ENCODE results near the gene ZBTB37.

- no peak for TF ChIP-seq PATZ1 (CRISPR knock-in tag; IDR thresholded peaks at IDR 0.05; ENCODE audit: borderline replicate concordance)
- TF ChIP-seq, protein P1, sequence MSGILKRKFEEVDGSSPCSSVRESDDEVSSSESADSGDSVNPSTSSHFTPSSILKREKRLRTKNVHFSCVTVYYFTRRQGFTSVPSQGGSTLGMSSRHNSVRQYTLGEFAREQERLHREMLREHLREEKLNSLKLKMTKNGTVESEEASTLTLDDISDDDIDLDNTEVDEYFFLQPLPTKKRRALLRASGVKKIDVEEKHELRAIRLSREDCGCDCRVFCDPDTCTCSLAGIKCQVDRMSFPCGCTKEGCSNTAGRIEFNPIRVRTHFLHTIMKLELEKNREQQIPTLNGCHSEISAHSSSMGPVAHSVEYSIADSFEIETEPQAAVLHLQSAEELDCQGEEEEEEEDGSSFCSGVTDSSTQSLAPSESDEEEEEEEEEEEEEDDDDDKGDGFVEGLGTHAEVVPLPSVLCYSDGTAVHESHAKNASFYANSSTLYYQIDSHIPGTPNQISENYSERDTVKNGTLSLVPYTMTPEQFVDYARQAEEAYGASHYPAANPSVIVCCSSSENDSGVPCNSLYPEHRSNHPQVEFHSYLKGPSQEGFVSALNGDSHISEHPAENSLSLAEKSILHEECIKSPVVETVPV (CRISPR knock-in tag; IDR thresholded peaks at IDR 0.05) = no peak
- TF ChIP-seq ARNTL (CRISPR knock-in tag; IDR thresholded peaks at IDR 0.05; ENCODE audit: borderline replicate concordance, low read depth) = no peak
- no peak for TF ChIP-seq ZFP3 (CRISPR knock-in tag; IDR thresholded peaks at IDR 0.05)
- no peak for TF ChIP-seq CSDC2 (CRISPR knock-in tag; IDR thresholded peaks at IDR 0.05)
- TF ChIP-seq, protein P2, sequence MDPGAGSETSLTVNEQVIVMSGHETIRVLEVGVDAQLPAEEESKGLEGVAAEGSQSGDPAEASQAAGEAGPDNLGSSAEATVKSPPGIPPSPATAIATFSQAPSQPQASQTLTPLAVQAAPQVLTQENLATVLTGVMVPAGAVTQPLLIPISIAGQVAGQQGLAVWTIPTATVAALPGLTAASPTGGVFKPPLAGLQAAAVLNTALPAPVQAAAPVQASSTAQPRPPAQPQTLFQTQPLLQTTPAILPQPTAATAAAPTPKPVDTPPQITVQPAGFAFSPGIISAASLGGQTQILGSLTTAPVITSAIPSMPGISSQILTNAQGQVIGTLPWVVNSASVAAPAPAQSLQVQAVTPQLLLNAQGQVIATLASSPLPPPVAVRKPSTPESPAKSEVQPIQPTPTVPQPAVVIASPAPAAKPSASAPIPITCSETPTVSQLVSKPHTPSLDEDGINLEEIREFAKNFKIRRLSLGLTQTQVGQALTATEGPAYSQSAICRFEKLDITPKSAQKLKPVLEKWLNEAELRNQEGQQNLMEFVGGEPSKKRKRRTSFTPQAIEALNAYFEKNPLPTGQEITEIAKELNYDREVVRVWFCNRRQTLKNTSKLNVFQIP (CRISPR knock-in tag; IDR thresholded peaks at IDR 0.05; ENCODE audit: borderline replicate concordance, low read depth) = no peak
- no peak for TF ChIP-seq SNAI2 (CRISPR knock-in tag; IDR thresholded peaks at IDR 0.05)
- no peak for TF ChIP-seq ZC3H10 (CRISPR knock-in tag; IDR thresholded peaks at IDR 0.05)
- TF ChIP-seq GLIS3 (CRISPR knock-in tag; IDR thresholded peaks at IDR 0.05) = no peak
- no peak for TF ChIP-seq ZNF8 (CRISPR knock-in tag; IDR thresholded peaks at IDR 0.05)
- TF ChIP-seq TSHZ2 (CRISPR knock-in tag; IDR thresholded peaks at IDR 0.05) = no peak
These were observed 16.1 kb upstream of the ZBTB37 start for GRCh38 chr1:173852105-173852504.
